GM12878 (cell line): ENCODE data around the gene TGFBI. TPM values are rescaled to one million over a fixed set of nuclear protein-coding genes. Genes with fewer than 3 reads are reported as not detected.

Experiments
- ATAC-seq: fragments of 200-7000 bp; cut with Tn5 transposase; 3 replicates; pipeline ENCODE4 v1.9.1; 2020; ENCODE audit warnings: mild to moderate bottlenecking, moderate library complexity
- BruUV-seq: library from RNA; stranded (reverse); fragments of 400-500 nt; replicated peaks from 2 replicates; lab custom pipeline; 2021; lab: Mats Ljungman, UMichigan
- CTCF ChIA-PET: fragments of 300-600 bp; sonication (Branson Sonifier 250); formaldehyde crosslinking; extraction: SDS; loops from one replicate; lab custom pipeline; 2021; ENCODE audit warnings: inconsistent platforms; lab: Yijun Ruan, JAX
- POLR2A ChIA-PET: fragments of 350-600 bp; formaldehyde crosslinking; extraction: SDS; loops from one replicate; lab custom pipeline; 2021; ENCODE audit warnings: inconsistent platforms; lab: Charles Lee
- RAD21 ChIA-PET: fragments of 300-600 bp; sonication (Branson Sonifier 250); formaldehyde crosslinking; loops from one replicate; lab custom pipeline; 2023; ENCODE audit warnings: antibody characterized with exemption; ENCODE audit not compliant: unreplicated experiment; lab: Charles Lee
- SMC1A ChIA-PET: fragments of 300-600 bp; sonication (Branson Sonifier 250); formaldehyde crosslinking; loops from one replicate; lab custom pipeline; 2023; ENCODE audit not compliant: unreplicated experiment, uncharacterized antibody; lab: Charles Lee
- DNase-seq: peaks from one replicate; pipeline ENCODE4 v3.0.0-alpha.2; 2011; ENCODE audit warnings: low read depth, low spot score
- FAIRE-seq: peaks from 3 replicates; lab custom pipeline; 2011; peaks lifted over from hg19 to GRCh38; lab: Jason Lieb, UNC
- H2AFZ ChIP-seq: 2 replicates; pipeline ENCODE4 v1.6.0; 2011; ENCODE audit warnings: low read depth, low read length, control low read depth; ENCODE audit not compliant: control insufficient read depth
- H3K27ac ChIP-seq: 2 replicates; pipeline ENCODE4 v1.5.1; 2011; ENCODE audit warnings: control low read depth; ENCODE audit not compliant: control insufficient read depth, insufficient read depth
- H3K27me3 ChIP-seq, 2 experiments: replicated peaks in 1 of 2; 2 replicates each; pipeline versions ENCODE4 v1.6.0 to v1.6.1; 2011; ENCODE audit warnings: low read length in 1 of 2; ENCODE audit not compliant: control insufficient read depth in 2 of 2, insufficient read depth in 2 of 2
- H3K36me3 ChIP-seq, 2 experiments: 2 replicates each; pipeline ENCODE4 v1.5.1; 2011; ENCODE audit warnings: low read length in 1 of 2; ENCODE audit not compliant: control insufficient read depth in 2 of 2, insufficient read depth in 2 of 2
- H3K4me1 ChIP-seq: 2 replicates; pipeline ENCODE4 v1.6.1; 2011; ENCODE audit warnings: mild to moderate bottlenecking, low read length, moderate library complexity, mixed read lengths; ENCODE audit not compliant: control insufficient read depth, insufficient read depth
- H3K4me2 ChIP-seq: 2 replicates; pipeline ENCODE4 v1.6.0; 2011; ENCODE audit warnings: control low read depth; ENCODE audit not compliant: control insufficient read depth, insufficient read depth
- H3K4me3 ChIP-seq: fragments of 200-600 bp; sonication (generic); 2 replicates; pipeline ENCODE4 v1.5.1; 2016
- H3K79me2 ChIP-seq: 2 replicates; pipeline ENCODE4 v1.6.0; 2011; ENCODE audit warnings: low read length; ENCODE audit not compliant: control insufficient read depth, insufficient read depth
- H3K9ac ChIP-seq: 2 replicates; pipeline ENCODE4 v1.8.0; 2011; ENCODE audit warnings: low read length, control low read depth, mixed read lengths; ENCODE audit not compliant: control insufficient read depth, insufficient read depth
- H3K9me3 ChIP-seq: replicated peaks from 3 replicates; pipeline ENCODE4 v1.5.1; 2011; ENCODE audit warnings: mild to moderate bottlenecking, low read length; ENCODE audit not compliant: control insufficient read depth, insufficient read depth
- H4K20me1 ChIP-seq: 2 replicates; pipeline ENCODE4 v1.6.0; 2011; ENCODE audit not compliant: control insufficient read depth, insufficient read depth
- BHLHE40 ChIP-seq, 2 experiments: fragments of 450-650 bp in 1 of 2; IDR thresholded peaks; 2 replicates each; pipeline ENCODE4 v1.6.1; 2011 to 2017; ENCODE audit warnings: low read depth in 2 of 2, borderline replicate concordance in 1 of 2, improper control_type of control experiment in 1 of 2, low read length in 1 of 2, mild to moderate bottlenecking in 1 of 2
- CHD2 ChIP-seq: IDR thresholded peaks from 2 replicates; pipeline ENCODE4 v1.6.1; 2011; ENCODE audit warnings: low read depth, low read length, improper control_type of control experiment, borderline replicate concordance
- EP300 ChIP-seq, 2 experiments: fragments of 150-350 bp in 1 of 2; IDR thresholded peaks; 2 replicates each; pipeline ENCODE4 v1.6.1; 2011 to 2012; ENCODE audit warnings: low read depth in 2 of 2, low read length in 2 of 2, borderline replicate concordance in 1 of 2, improper control_type of control experiment in 1 of 2, inconsistent platforms in 1 of 2; ENCODE audit not compliant: control insufficient read depth in 1 of 2
- RUNX3 ChIP-seq: IDR thresholded peaks from 2 replicates; pipeline ENCODE4 v1.6.1; 2012; ENCODE audit warnings: low read length, inconsistent platforms
- SIX5 ChIP-seq: IDR thresholded peaks from 2 replicates; pipeline ENCODE4 v1.6.1; 2011; ENCODE audit warnings: mild to moderate bottlenecking, low read depth, low read length, moderate library complexity; ENCODE audit not compliant: severe bottlenecking
- TBL1XR1 ChIP-seq: IDR thresholded peaks from 2 replicates; pipeline ENCODE4 v1.6.1; 2012; ENCODE audit warnings: low read depth, low read length, improper control_type of control experiment
- WGBS: methylation state at CpG from one replicate; pipeline ENCODE4 v1.1.6; 2016; ENCODE audit warnings: low lambda C conversion rate; ENCODE audit not compliant: insufficient replicate concordance, insufficient coverage; ENCODE audit errors: missing lambda C conversion rate; 5-methylcytosine and 5-hydroxymethylcytosine counted together
- in situ Hi-C: fragments of 300-500 bp; cut with MboI; formaldehyde crosslinking; loops from 9 replicates; pipeline ENCODE4 v1.14.3; 2018; ENCODE audit warnings: mixed read lengths
- intact Hi-C: fragments of 100-400 bp; cut with micrococcal nuclease; formaldehyde crosslinking; loops from one replicate; pipeline ENCODE4 v1.14.2; 2022; ENCODE audit not compliant: unreplicated experiment
- polyA plus RNA-seq, 11 experiments: library from polyadenylated mRNA; depleted of rRNA in 4 of 11; unstranded in 6 of 11; stranded (reverse) in 5 of 11; fragments of >200 nt; fragmentation: Nextera tagmentation in 4 of 11; fragmentation: Illumina TruSeq in 1 of 11; extraction: Ambion mirVana in 4 of 11; extraction: Trizol in 1 of 11; gene quantifications; 1 replicate in 1 of 11; 2 replicates in 10 of 11; pipeline versions ENCODE4 v1.2.1 to v1.2.3, GENCODE V29; 2011 to 2016; ENCODE audit warnings: inconsistent platforms in 2 of 11, missing spikeins in 2 of 11, low read depth in 1 of 11
- total RNA-seq, 4 experiments: library from RNA; depleted of rRNA in 3 of 4; stranded (reverse); fragments of >200 nt in 3 of 4; fragmentation: Illumina TruSeq in 1 of 4; extraction: Trizol in 1 of 4; gene quantifications; 2 replicates each; pipeline versions ENCODE4 v1.2.1 to v1.2.3, GENCODE V29; 2013 to 2021
- TF ChIP-seq, protein P1 (sequence below): fragments of 450-650 bp; IDR thresholded peaks from 2 replicates; pipeline ENCODE4 v1.6.1; 2017; ENCODE audit warnings: mild to moderate bottlenecking

Gene TGFBI
- total and polyA plus RNA-seq, 10 of the 15 experiments (the other 5 are each of a cell fraction or from before 2014, with no cell fraction given), result 0.12 to 1.8 (median 0.19) TPM

- Histone ChIP-seq H3K9ac (no peak overlapping the region), H3K36me3 (no peaks in the 10 kb centered on the region), H3K79me2 (no peaks in the 10 kb centered on the region), H4K20me1 (no peaks in the 10 kb centered on the region), H3K4me1 (no peaks in the 10 kb centered on the region), H3K9me3 (no peaks in the 10 kb centered on the region), H2AFZ (no peak overlapping the region), H3K4me2 (no peak overlapping the region), H3K27me3 (no peaks in the 10 kb centered on the region; a peak in 1 of 4 replicates), H3K27ac (no peak overlapping the region), H3K4me3 (no peak overlapping the region)
- POLR2A ChIA-PET, result no interaction called here
- no peak for FAIRE-seq
- no TSS peak for BruUV-seq
- intact Hi-C loops, result no loop called here
- WGBS, result 3% methylated on average over 8 of the region's 8 CpGs
- TF ChIP-seq, protein P1, sequence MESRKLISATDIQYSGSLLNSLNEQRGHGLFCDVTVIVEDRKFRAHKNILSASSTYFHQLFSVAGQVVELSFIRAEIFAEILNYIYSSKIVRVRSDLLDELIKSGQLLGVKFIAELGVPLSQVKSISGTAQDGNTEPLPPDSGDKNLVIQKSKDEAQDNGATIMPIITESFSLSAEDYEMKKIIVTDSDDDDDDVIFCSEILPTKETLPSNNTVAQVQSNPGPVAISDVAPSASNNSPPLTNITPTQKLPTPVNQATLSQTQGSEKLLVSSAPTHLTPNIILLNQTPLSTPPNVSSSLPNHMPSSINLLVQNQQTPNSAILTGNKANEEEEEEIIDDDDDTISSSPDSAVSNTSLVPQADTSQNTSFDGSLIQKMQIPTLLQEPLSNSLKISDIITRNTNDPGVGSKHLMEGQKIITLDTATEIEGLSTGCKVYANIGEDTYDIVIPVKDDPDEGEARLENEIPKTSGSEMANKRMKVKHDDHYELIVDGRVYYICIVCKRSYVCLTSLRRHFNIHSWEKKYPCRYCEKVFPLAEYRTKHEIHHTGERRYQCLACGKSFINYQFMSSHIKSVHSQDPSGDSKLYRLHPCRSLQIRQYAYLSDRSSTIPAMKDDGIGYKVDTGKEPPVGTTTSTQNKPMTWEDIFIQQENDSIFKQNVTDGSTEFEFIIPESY, result no peak
- TF ChIP-seq RUNX3, result no peak
- TF ChIP-seq SIX5, result no peak
- TF ChIP-seq TBL1XR1, result no peak
- no peak for TF ChIP-seq EP300 (IDR thresholded peaks at IDR 0.05; ENCODE audit: borderline replicate concordance in 1 of 2, control insufficient read depth in 1 of 2, low read depth in 2 of 2, low read length in 2 of 2)
- TF ChIP-seq CHD2, result no peak
- TF ChIP-seq BHLHE40 (IDR thresholded peaks at IDR 0.05; ENCODE audit: borderline replicate concordance in 1 of 2, low read depth in 2 of 2, low read length in 1 of 2), result no peak
- in situ Hi-C loops, result no loop called here
- CTCF ChIA-PET, result no interaction called here
- RAD21 ChIA-PET, result no interaction called here
- SMC1A ChIA-PET, result no interaction called here
- DNase-seq, result no peak
- no peak for ATAC-seq
Measured at GRCh38 chr5:136047858-136048257, 19.1 kb downstream of the TGFBI start.
